PFSK-1 (cell line): ENCODE results near the gene ZNF445.

Experiments
- FOXP2 ChIP-seq: optimal IDR thresholded peaks from 2 replicates; pipeline ENCODE3; 2011; ENCODE audit warnings: borderline replicate concordance, control low read depth, inconsistent platforms; ENCODE audit not compliant: insufficient read depth; ENCODE audit errors: extremely low read length, extremely low read depth
- POLR2AphosphoS5 ChIP-seq: IDR thresholded peaks from 2 replicates; pipeline ENCODE4 v1.6.1; 2012; ENCODE audit warnings: low read depth, mild to moderate bottlenecking, control low read depth, low read length, moderate library complexity
- SIN3A ChIP-seq: IDR thresholded peaks from 2 replicates; pipeline ENCODE4 v1.6.1; 2012; ENCODE audit warnings: mild to moderate bottlenecking, low read length, moderate library complexity, borderline replicate concordance; ENCODE audit not compliant: insufficient read depth
- TAF1 ChIP-seq: IDR thresholded peaks from 2 replicates; pipeline ENCODE4 v1.6.1; 2012; ENCODE audit warnings: low read length, control low read depth, borderline replicate concordance; ENCODE audit not compliant: insufficient read depth
- TF ChIP-seq, protein P1 (sequence below), 2 experiments: IDR thresholded peaks; 2 replicates each; pipeline versions ENCODE4 v1.6.1 to v1.8.0; 2011 to 2012; ENCODE audit warnings: low read depth in 2 of 2, low read length in 2 of 2, control low read depth in 1 of 2, inconsistent platforms in 1 of 2, mild to moderate bottlenecking in 1 of 2, moderate library complexity in 1 of 2; ENCODE audit not compliant: insufficient read depth in 1 of 2

Gene ZNF445

DNA sequence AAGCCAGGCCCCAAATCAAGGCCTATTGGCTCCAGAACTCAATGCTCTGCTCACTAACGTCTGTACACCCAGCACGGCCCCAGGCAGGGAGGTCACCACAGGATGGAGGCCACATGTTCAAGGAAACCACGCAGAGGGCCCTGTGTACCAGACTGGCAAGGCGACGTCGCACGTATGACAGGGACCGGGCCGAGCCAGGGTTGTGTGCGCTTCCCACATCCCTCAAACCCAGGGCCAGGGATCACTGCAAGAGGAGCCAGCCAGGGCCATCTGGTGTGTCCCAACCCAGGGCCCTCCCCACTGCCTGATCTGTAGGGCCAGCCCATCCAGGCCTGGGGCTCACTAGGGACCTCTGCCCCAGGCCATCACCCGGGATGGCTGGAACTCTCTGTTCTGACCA lies 62.0 kb downstream of the ZNF445 start:
- no peak for TF ChIP-seq SIN3A
- no peak for TF ChIP-seq POLR2AphosphoS5
- TF ChIP-seq, protein P1, sequence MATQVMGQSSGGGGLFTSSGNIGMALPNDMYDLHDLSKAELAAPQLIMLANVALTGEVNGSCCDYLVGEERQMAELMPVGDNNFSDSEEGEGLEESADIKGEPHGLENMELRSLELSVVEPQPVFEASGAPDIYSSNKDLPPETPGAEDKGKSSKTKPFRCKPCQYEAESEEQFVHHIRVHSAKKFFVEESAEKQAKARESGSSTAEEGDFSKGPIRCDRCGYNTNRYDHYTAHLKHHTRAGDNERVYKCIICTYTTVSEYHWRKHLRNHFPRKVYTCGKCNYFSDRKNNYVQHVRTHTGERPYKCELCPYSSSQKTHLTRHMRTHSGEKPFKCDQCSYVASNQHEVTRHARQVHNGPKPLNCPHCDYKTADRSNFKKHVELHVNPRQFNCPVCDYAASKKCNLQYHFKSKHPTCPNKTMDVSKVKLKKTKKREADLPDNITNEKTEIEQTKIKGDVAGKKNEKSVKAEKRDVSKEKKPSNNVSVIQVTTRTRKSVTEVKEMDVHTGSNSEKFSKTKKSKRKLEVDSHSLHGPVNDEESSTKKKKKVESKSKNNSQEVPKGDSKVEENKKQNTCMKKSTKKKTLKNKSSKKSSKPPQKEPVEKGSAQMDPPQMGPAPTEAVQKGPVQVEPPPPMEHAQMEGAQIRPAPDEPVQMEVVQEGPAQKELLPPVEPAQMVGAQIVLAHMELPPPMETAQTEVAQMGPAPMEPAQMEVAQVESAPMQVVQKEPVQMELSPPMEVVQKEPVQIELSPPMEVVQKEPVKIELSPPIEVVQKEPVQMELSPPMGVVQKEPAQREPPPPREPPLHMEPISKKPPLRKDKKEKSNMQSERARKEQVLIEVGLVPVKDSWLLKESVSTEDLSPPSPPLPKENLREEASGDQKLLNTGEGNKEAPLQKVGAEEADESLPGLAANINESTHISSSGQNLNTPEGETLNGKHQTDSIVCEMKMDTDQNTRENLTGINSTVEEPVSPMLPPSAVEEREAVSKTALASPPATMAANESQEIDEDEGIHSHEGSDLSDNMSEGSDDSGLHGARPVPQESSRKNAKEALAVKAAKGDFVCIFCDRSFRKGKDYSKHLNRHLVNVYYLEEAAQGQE (IDR thresholded peaks at IDR 0.05; ENCODE audit: insufficient read depth in 1 of 2, low read depth in 2 of 2, low read length in 2 of 2) = no peak
- TF ChIP-seq TAF1 = no peak

DNA sequence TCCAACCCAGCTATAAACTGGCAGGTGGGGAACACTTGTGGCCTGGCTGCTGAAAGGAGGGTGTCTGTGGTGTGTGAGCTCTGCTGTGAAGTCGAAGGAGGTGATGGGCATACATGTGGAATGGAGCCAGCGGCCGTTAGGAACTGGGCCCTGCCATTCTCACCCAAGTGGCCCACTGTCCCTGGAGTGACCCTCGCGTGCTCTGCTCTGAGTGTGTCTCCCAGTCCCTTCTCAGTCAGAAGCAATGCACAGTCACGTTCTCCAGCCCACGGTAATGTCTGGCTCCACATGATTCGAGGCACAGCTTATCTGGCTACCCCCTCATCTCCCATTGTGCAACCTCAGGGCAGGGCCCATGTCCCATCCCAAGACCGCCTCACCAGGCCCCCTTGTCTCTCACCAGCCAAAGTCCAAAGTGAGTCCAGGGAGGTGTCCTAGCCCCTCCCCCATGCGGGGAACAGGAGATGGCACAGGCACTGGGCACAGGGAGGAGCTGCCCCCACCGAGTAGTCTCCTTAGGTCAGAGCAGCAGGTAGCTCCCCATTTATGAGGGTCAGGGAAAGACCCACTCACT lies 62.9 kb downstream of the ZNF445 start:
- TF ChIP-seq POLR2AphosphoS5 (no peak), FOXP2 (no peak), SIN3A (no peak), TAF1 (no peak)
- TF ChIP-seq, protein P1 (IDR thresholded peaks at IDR 0.05; ENCODE audit: insufficient read depth in 1 of 2, low read depth in 2 of 2, low read length in 2 of 2) = no peak

DNA sequence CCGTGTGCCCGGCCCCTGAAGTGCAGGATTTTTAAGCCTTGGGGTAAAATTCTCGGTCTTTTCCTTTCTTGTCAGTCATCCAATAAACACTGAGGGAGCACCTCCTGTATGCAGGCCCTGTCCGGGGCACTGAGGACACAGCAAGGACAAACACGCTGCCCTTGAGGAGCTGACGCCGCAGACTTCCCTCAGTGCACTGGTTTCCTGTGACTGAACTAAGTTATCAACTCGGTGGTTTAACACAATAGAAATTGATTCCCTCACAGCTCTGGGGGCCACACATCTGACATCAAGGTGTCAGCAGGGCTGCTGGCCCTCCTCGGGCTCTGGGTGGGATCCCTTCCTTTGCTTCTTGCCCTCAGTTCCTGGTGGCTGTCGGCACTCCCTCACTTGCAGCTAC lies 65.1 kb downstream of the ZNF445 start:
- TF ChIP-seq TAF1 = no peak
- TF ChIP-seq POLR2AphosphoS5 = no peak
- TF ChIP-seq, protein P1 (IDR thresholded peaks at IDR 0.05; ENCODE audit: insufficient read depth in 1 of 2, low read depth in 2 of 2, low read length in 2 of 2) = no peak
- TF ChIP-seq FOXP2 = no peak
- TF ChIP-seq SIN3A = no peak

DNA sequence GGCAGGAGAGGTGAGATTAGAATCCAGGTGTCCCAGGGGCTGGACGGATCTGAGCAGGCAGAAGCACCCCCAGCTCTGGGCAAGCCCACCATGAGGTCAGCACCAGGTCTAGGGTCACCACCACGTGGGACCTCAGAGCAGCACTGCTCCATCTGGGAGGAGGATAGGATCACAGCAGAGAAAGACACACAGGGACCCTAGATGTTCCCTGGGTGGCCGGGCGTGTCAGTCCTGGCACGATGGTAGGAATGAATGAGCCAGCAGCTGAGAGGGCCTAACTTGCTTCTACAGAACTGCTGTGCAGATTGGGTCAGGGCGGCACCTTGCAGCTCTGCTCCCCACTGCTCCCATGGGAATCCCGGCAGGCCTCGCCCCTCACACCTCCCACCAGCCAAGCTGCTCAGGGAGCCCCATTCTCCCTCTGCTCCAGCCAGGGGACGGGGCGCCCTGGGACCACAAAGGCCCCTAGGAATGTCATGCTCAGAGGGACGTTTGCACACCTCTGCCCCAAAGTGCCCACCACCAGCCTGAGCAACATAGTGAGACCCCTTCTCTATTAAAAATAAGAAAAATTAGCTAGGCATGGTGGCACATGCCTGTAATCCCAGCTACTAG lies 66.3 kb downstream of the ZNF445 start:
- no peak for TF ChIP-seq SIN3A
- TF ChIP-seq FOXP2 = no peak
- no peak for TF ChIP-seq POLR2AphosphoS5
- no peak for TF ChIP-seq TAF1
- TF ChIP-seq, protein P1 (IDR thresholded peaks at IDR 0.05; ENCODE audit: insufficient read depth in 1 of 2, low read depth in 2 of 2, low read length in 2 of 2) = no peak
